ENCODE measurements around the gene GTF2H4. TPM values are rescaled to one million over a fixed set of nuclear protein-coding genes. Genes with fewer than 3 reads are reported as not detected.
A peak's percentile ranks its signal among the peaks of the same experiment; 100 is the strongest.

The GTF2H4 gene
- total RNA-seq, 1 experiment from 2014 or later, result 42.6 TPM

DNA sequence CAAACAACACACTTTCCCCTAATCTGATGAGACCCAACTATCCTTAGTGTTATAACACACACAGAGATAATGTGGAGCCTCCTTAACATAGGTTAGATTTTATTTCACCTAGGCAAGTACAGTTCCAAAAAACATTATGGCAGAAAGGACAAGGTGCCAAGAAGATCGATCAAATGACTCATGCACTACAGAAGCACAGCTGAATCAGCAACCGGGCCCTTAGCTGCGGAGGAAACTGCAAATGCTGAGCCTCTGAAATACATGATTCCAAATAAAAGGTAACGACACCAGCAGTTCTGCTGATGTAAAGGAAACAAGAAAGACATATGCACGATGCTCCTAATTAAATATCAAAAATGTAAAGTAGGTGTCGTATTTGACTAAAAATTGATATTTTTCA, 55.6 kb downstream of the GTF2H4 start:
- POLR2A ChIA-PET (ENCODE audit: low non-redundant PET), result no interaction called here
- H3K4me3 ChIP-seq (ENCODE audit: low read depth, low read length, poor library complexity, severe bottlenecking), result no peak overlapping the region
- H3K9me3 ChIP-seq (ENCODE audit: low read depth, low read length, poor library complexity, severe bottlenecking), result no peaks in the 10 kb centered on the region
- no peaks in the 10 kb centered on the region for H3K27me3 ChIP-seq (replicated peaks; ENCODE audit: insufficient read depth, low read depth, low read length, poor library complexity)
- no TSS peak for BruUV-seq (replicated peaks)
- TF ChIP-seq, protein P1, sequence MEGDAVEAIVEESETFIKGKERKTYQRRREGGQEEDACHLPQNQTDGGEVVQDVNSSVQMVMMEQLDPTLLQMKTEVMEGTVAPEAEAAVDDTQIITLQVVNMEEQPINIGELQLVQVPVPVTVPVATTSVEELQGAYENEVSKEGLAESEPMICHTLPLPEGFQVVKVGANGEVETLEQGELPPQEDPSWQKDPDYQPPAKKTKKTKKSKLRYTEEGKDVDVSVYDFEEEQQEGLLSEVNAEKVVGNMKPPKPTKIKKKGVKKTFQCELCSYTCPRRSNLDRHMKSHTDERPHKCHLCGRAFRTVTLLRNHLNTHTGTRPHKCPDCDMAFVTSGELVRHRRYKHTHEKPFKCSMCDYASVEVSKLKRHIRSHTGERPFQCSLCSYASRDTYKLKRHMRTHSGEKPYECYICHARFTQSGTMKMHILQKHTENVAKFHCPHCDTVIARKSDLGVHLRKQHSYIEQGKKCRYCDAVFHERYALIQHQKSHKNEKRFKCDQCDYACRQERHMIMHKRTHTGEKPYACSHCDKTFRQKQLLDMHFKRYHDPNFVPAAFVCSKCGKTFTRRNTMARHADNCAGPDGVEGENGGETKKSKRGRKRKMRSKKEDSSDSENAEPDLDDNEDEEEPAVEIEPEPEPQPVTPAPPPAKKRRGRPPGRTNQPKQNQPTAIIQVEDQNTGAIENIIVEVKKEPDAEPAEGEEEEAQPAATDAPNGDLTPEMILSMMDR (conservative IDR thresholded peaks at IDR 0.05; ENCODE audit: low read depth, low read length), result no peak
- no peak for TF ChIP-seq EZH2 (IDR thresholded peaks at IDR 0.05; ENCODE audit: borderline replicate concordance, low read depth, low read length, poor library complexity, severe bottlenecking)
- DNase-seq (ENCODE audit: low spot score), result no peak
- H3K4me1 ChIP-seq (ENCODE audit: insufficient read depth, low read length, poor library complexity, severe bottlenecking), result peaks cover 10% of the 10 kb centered on the region
- intact Hi-C loops (cut with micrococcal nuclease; ENCODE audit: unreplicated experiment), result no loop called here
- no peak overlapping the region for H3K27ac ChIP-seq (ENCODE audit: low read depth, low read length, poor library complexity, severe bottlenecking)
- CTCF ChIA-PET, result no interaction called here
- no peaks in the 10 kb centered on the region for H3K36me3 ChIP-seq (ENCODE audit: insufficient read depth, low read length, poor library complexity, severe bottlenecking)

Small RNA genes lying within 50 kb of the gene (microRNA-seq; reads per million reads assigned to microRNA genes)
- 5.9 reads per million, percentile 19 among the genes with 10 or more reads in this experiment for gene MIR4640

Other genes with a start within 250 kb of the GTF2H4 start
- gene DHX16, start 235.2 kb upstream of the GTF2H4 start, total RNA-seq (2021), result 44.7 and 46.4 TPM in 2 replicates
- 49.3 and 50.3 TPM in 2 replicates for gene PPP1R18, start 221.6 kb upstream of the GTF2H4 start, total RNA-seq (2021)
- 49.8 and 54.4 TPM in 2 replicates for gene NRM, start 217.2 kb upstream of the GTF2H4 start, total RNA-seq (2021)
- gene MDC1, start 190.9 kb upstream of the GTF2H4 start, total RNA-seq (2021), result 52.9 and 53.4 TPM in 2 replicates
- 1,864 and 1,936 TPM in 2 replicates for gene TUBB, start 187.9 kb upstream of the GTF2H4 start, total RNA-seq (2021)
- 116 and 120 TPM in 2 replicates for gene FLOT1, start 165.5 kb upstream of the GTF2H4 start, total RNA-seq (2021)
- gene IER3, start 163.7 kb upstream of the GTF2H4 start, total RNA-seq (2021), result 33.5 and 34.6 TPM in 2 replicates
- gene DDR1, start 23.7 kb upstream of the GTF2H4 start, total RNA-seq (2021), result 48.0 and 57.9 TPM in 2 replicates
- 48.4 and 53.4 TPM in 2 replicates for gene VARS2, start 6.0 kb downstream of the GTF2H4 start, total RNA-seq (2021)
- gene SFTA2, start 24.0 kb downstream of the GTF2H4 start, total RNA-seq (2021), result not detected in 2 replicates
- gene MUCL3, start 32.8 kb downstream of the GTF2H4 start, total RNA-seq (2021), result not detected in 2 replicates
- not detected in 2 replicates for gene MUC21, start 75.5 kb downstream of the GTF2H4 start, total RNA-seq (2021)
- gene MUC22, start 102.3 kb downstream of the GTF2H4 start, total RNA-seq (2021), result not detected in 2 replicates
- not detected in 2 replicates for gene C6orf15, start 204.4 kb downstream of the GTF2H4 start, total RNA-seq (2021)
- gene PSORS1C1, start 206.6 kb downstream of the GTF2H4 start, total RNA-seq (2021), result 0.74 TPM in 1 of 2 replicates, not detected in the other
- gene CDSN, start 212.2 kb downstream of the GTF2H4 start, total RNA-seq (2021), result not detected in 2 replicates
- not detected in 2 replicates for gene PSORS1C2, start 230.9 kb downstream of the GTF2H4 start, total RNA-seq (2021)
- gene CCHCR1, start 249.6 kb downstream of the GTF2H4 start, total RNA-seq (2021), result 51.7 and 58.0 TPM in 2 replicates